KMS-11 (cell line): ENCODE results near the gene TMEM72.
A peak's percentile ranks its signal among the peaks of the same experiment; 100 is the strongest.

ENCODE experiments used
- H2AFZ ChIP-seq: fragments of 200-600 bp; sonication (generic); 2 replicates; pipeline ENCODE4 v1.6.1; 2016; ENCODE audit warnings: antibody characterized with exemption, mixed run types, low read depth
- H3K27ac ChIP-seq: fragments of 200-600 bp; sonication (generic); 2 replicates; pipeline ENCODE4 v1.6.1; 2016; ENCODE audit warnings: mild to moderate bottlenecking, mixed run types
- H3K27me3 ChIP-seq: fragments of 200-600 bp; sonication (generic); 2 replicates; pipeline ENCODE4 v1.6.1; 2017; ENCODE audit warnings: mild to moderate bottlenecking, low read depth, mixed run types, moderate library complexity; ENCODE audit not compliant: insufficient read depth
- H3K36me3 ChIP-seq: fragments of 200-600 bp; sonication (generic); 2 replicates; pipeline ENCODE4 v1.6.1; 2017; ENCODE audit warnings: mild to moderate bottlenecking, mixed run types; ENCODE audit not compliant: insufficient read depth
- H3K4me1 ChIP-seq: fragments of 200-600 bp; sonication (generic); 2 replicates; pipeline ENCODE4 v1.6.1; 2016; ENCODE audit warnings: mild to moderate bottlenecking, low read depth, mixed run types; ENCODE audit not compliant: poor library complexity, severe bottlenecking
- H3K4me2 ChIP-seq: fragments of 200-600 bp; sonication (generic); 2 replicates; pipeline ENCODE4 v1.7.0; 2016; ENCODE audit warnings: mild to moderate bottlenecking, mixed run types
- H3K4me3 ChIP-seq: fragments of 200-600 bp; sonication (generic); IDR thresholded peaks from 2 replicates; pipeline ENCODE4 v1.6.1; 2017; ENCODE audit warnings: low read depth, low read length, mixed read lengths; ENCODE audit not compliant: insufficient read depth
- H3K79me2 ChIP-seq: fragments of 200-600 bp; sonication (generic); 2 replicates; pipeline ENCODE4 v1.6.1; 2016; ENCODE audit warnings: low read depth, mixed run types; ENCODE audit not compliant: insufficient read depth
- H3K9ac ChIP-seq: fragments of 200-600 bp; sonication (generic); 2 replicates; pipeline ENCODE4 v1.6.1; 2016; ENCODE audit warnings: mild to moderate bottlenecking, mixed run types
- H4K20me1 ChIP-seq: fragments of 200-600 bp; sonication (generic); 2 replicates; pipeline ENCODE4 v1.6.1; 2016; ENCODE audit warnings: mild to moderate bottlenecking, mixed run types; ENCODE audit not compliant: insufficient read depth
- CTCF ChIP-seq: fragments of 200-600 bp; sonication (generic); conservative IDR thresholded peaks from 2 replicates; pipeline ENCODE4 v1.6.1; 2017; ENCODE audit warnings: low read depth, mild to moderate bottlenecking, antibody characterized with exemption, low read length, moderate library complexity, mixed read lengths

The TMEM72 gene

GRCh38 chr10:44922796-44923545, 11.8 kb downstream of the TMEM72 start:
- Histone ChIP-seq H2AFZ (no peak overlapping the region), H3K9ac (no peak overlapping the region), H3K36me3 (no peaks in the 10 kb centered on the region), H3K4me3 (no peak overlapping the region), H3K79me2 (no peaks in the 10 kb centered on the region), H3K27ac (no peak overlapping the region), H3K4me2 (no peak overlapping the region), H4K20me1 (no peaks in the 10 kb centered on the region), H3K27me3 (no peaks in the 10 kb centered on the region), H3K4me1 (peaks cover 36% of the 10 kb centered on the region)
- TF ChIP-seq CTCF = no peak

- no peaks in the 10 kb centered on the region for H3K79me2 ChIP-seq
- no peak for TF ChIP-seq CTCF
- H3K4me2 ChIP-seq = peak overlapping the region; percentile 23; the same call in 1 of the 2 replicates
- H2AFZ ChIP-seq = no peak overlapping the region; the same call in 1 of the 2 replicates
- no peaks in the 10 kb centered on the region for H3K27me3 ChIP-seq
- peaks cover 36% of the 10 kb centered on the region for H3K4me1 ChIP-seq
- no peak overlapping the region for H3K9ac ChIP-seq
- no peaks in the 10 kb centered on the region for H3K36me3 ChIP-seq
- no peak overlapping the region for H3K4me3 ChIP-seq
- no peaks in the 10 kb centered on the region for H4K20me1 ChIP-seq
- no peak overlapping the region for H3K27ac ChIP-seq
Measured at GRCh38 chr10:44923611-44924010, 12.5 kb downstream of the TMEM72 start.

- Histone ChIP-seq H4K20me1 (no peaks in the 10 kb centered on the region), H3K4me3 (no peak overlapping the region)
- no peak for TF ChIP-seq CTCF
Measured at GRCh38 chr10:44924261-44925040, 13.3 kb downstream of the TMEM72 start.

GRCh38 chr10:44925224-44925623, 14.1 kb downstream of the TMEM72 start:
- no peak overlapping the region for H3K9ac ChIP-seq
- H3K4me1 ChIP-seq = peaks cover 36% of the 10 kb centered on the region
- no peaks in the 10 kb centered on the region for H3K27me3 ChIP-seq
- no peaks in the 10 kb centered on the region for H3K36me3 ChIP-seq
- H3K27ac ChIP-seq = no peak overlapping the region
- H3K4me2 ChIP-seq = peak overlapping the region; percentile 19; the same call in 1 of the 2 replicates
- no peak overlapping the region for H3K4me3 ChIP-seq
- TF ChIP-seq CTCF = peak; percentile 53
- H4K20me1 ChIP-seq = no peaks in the 10 kb centered on the region
- H3K79me2 ChIP-seq = no peaks in the 10 kb centered on the region
- 0 out of 2 replicates have a peak overlapping the region, but pooled peaks have one; percentile 24 for H2AFZ ChIP-seq

More at GRCh38 chr10:44924261-44925040, 13.3 kb downstream of the TMEM72 start:
- H3K9ac ChIP-seq = no peak overlapping the region
- H3K4me1 ChIP-seq = peaks cover 36% of the 10 kb centered on the region
- H3K27me3 ChIP-seq = no peaks in the 10 kb centered on the region
- H2AFZ ChIP-seq = peak overlapping the region; percentile 24; the same call in 1 of the 2 replicates
- H3K36me3 ChIP-seq = no peaks in the 10 kb centered on the region
- H3K79me2 ChIP-seq = no peaks in the 10 kb centered on the region
- peak overlapping the region; percentile 19; the same call in 1 of the 2 replicates for H3K4me2 ChIP-seq
- no peak overlapping the region for H3K27ac ChIP-seq
